ENCODE results near the gene ALOX12B. TPM values are rescaled to one million over a fixed set of nuclear protein-coding genes. Genes with fewer than 3 reads are reported as not detected.
A peak's percentile ranks its signal among the peaks of the same experiment; 100 is the strongest.

ALOX12B gene
- total and polyA plus RNA-seq, 2 of the 13 experiments (the other 11 are each of a cell fraction or from before 2014, with no cell fraction given), result 0.13 TPM; not detected in 1

DNA sequence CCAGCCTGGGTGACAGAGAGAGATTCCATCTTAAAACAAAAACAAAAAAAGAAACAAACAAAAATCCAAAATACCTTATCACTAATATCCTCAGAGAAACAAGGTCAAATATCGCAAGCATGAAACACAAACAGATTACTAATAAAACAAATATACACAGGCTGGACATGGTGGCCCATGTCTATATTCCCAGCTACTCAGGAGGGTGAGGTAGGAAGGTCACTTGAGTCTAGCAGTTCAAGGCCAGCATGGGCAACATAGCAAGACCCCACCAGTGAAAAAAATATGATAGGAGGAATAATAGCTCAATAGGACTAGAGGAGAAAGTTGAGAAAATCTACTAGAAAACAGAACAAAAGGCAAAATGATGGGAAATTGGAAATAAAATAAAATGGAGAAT lies 55.6 kb downstream of the ALOX12B start (continued):
- no peak for TF ChIP-seq SOX6 (IDR thresholded peaks at IDR 0.05)
- TF ChIP-seq SOX6 (CRISPR knock-in tag; IDR thresholded peaks at IDR 0.05), result peak; percentile 27; the same call in 1 of the 2 replicates
- 0 out of 2 replicates have a peak, but pooled peaks have one; percentile 15 for TF ChIP-seq NR2F2 (IDR thresholded peaks at IDR 0.05; ENCODE audit: borderline replicate concordance, low read depth)
- peak; percentile 63 for TF ChIP-seq FOSL2 (CRISPR knock-in tag; IDR thresholded peaks at IDR 0.05)
- TF ChIP-seq, protein P1, sequence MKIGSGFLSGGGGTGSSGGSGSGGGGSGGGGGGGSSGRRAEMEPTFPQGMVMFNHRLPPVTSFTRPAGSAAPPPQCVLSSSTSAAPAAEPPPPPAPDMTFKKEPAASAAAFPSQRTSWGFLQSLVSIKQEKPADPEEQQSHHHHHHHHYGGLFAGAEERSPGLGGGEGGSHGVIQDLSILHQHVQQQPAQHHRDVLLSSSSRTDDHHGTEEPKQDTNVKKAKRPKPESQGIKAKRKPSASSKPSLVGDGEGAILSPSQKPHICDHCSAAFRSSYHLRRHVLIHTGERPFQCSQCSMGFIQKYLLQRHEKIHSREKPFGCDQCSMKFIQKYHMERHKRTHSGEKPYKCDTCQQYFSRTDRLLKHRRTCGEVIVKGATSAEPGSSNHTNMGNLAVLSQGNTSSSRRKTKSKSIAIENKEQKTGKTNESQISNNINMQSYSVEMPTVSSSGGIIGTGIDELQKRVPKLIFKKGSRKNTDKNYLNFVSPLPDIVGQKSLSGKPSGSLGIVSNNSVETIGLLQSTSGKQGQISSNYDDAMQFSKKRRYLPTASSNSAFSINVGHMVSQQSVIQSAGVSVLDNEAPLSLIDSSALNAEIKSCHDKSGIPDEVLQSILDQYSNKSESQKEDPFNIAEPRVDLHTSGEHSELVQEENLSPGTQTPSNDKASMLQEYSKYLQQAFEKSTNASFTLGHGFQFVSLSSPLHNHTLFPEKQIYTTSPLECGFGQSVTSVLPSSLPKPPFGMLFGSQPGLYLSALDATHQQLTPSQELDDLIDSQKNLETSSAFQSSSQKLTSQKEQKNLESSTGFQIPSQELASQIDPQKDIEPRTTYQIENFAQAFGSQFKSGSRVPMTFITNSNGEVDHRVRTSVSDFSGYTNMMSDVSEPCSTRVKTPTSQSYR (CRISPR knock-in tag; IDR thresholded peaks at IDR 0.05; ENCODE audit: borderline replicate concordance), result no peak

DNA sequence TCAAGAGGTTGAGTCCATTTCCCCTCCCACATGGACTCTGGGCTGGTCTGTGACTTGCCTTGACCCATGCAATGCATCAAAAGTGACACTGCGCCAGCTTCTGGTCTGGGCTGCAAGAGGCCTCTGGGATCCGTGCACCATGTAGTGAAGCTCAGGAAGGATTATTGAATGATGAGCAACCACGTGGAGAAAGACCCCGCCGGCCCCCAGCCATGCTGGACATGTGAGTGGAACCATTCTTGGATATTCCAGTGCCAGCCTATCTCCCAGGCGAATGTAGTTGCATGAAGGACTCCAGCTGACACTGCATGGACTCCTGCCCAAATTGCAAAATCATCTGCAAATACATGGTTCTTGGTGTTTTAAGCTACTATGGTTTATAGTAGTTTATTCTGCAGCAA lies 56.3 kb downstream of the ALOX12B start:
- no peak overlapping the region for H3K4me3 ChIP-seq (replicated peaks in 1 of 3; ENCODE audit: insufficient read depth in 1 of 3, low read depth in 2 of 3, low read length in 3 of 3)
- peak overlapping the region; percentile 11; the same call in 1 of the 2 replicates for H3K4me2 ChIP-seq (ENCODE audit: low read depth, low read length)
- no peak overlapping the region for H3K27ac ChIP-seq (ENCODE audit: extremely low read length, insufficient read depth, low read length)
- H3K4me1 ChIP-seq (ENCODE audit: insufficient read depth, low read length), result peaks cover 19% of the 10 kb centered on the region
- DNase-seq (ENCODE audit: low spot score) (peak; percentile 22), ATAC-seq (peak; percentile 82), FAIRE-seq (no peak)
- H3K27me3 ChIP-seq (ENCODE audit: control insufficient read depth in 1 of 2, insufficient read depth in 2 of 2, low read length in 2 of 2), result peaks cover 1 to 18% of the 10 kb centered on the region in 2 experiments; a peak in 2 of 5 replicates
- intact Hi-C loops (cut with micrococcal nuclease; ENCODE audit: unreplicated experiment) (no loop called here), in situ Hi-C loops (cut with HindIII; ENCODE audit: extremely low pct_ligation_motif_present, low pct_unique_long_range_greater_than_20kb) (no loop called here)
- ChIA-PET POLR2A (interaction anchor here (1.9 kb wide), 1 partner anchor 25 kb away, joined by 6 read pairs; no protein-coding TSS in a partner anchor), CTCF (ENCODE audit: low intra/inter-chr PET ratio, low total read pairs) (no interaction called here)
- no peaks in the 10 kb centered on the region for H3K36me3 ChIP-seq (replicated peaks in 1 of 2; ENCODE audit: control insufficient read depth in 1 of 2, insufficient read depth in 2 of 2, low read length in 2 of 2)
- no peaks in the 10 kb centered on the region for H4K20me1 ChIP-seq (ENCODE audit: insufficient read depth, low read length)
- BruUV-seq (replicated peaks), result no TSS peak
- no peaks in the 10 kb centered on the region for H3K9me3 ChIP-seq (ENCODE audit: low read length)
- no peaks in the 10 kb centered on the region for H3K79me2 ChIP-seq (ENCODE audit: insufficient read depth, low read length)
- H2AFZ ChIP-seq (ENCODE audit: low read length), result no peak overlapping the region
- no peak overlapping the region for H3K9ac ChIP-seq (ENCODE audit: insufficient read depth, low read depth, low read length)
- 0% methylated on average over 4 of the region's 6 CpGs for WGBS (ENCODE audit: low lambda C conversion rate)
- TF ChIP-seq SCMH1 (CRISPR knock-in tag; IDR thresholded peaks at IDR 0.05; ENCODE audit: borderline replicate concordance) (no peak), NFE2L1 (CRISPR knock-in tag; IDR thresholded peaks at IDR 0.05; ENCODE audit: borderline replicate concordance) (no peak), REL (CRISPR knock-in tag; conservative IDR thresholded peaks at IDR 0.05) (no peak), RELA (CRISPR knock-in tag; IDR thresholded peaks at IDR 0.05) (no peak), MYC (CRISPR knock-in tag; IDR thresholded peaks at IDR 0.05; ENCODE audit: borderline replicate concordance) (peak; percentile 39; the same call in 1 of the 2 replicates), ZNF672 (CRISPR knock-in tag; IDR thresholded peaks at IDR 0.05) (no peak), ZNF816 (CRISPR knock-in tag; IDR thresholded peaks at IDR 0.05; ENCODE audit: borderline replicate concordance) (no peak), REXO4 (CRISPR knock-in tag; IDR thresholded peaks at IDR 0.05; ENCODE audit: borderline replicate concordance) (no peak), GABPB1 (CRISPR knock-in tag; IDR thresholded peaks at IDR 0.05) (no peak), ZNF235 (CRISPR knock-in tag; IDR thresholded peaks at IDR 0.05; ENCODE audit: borderline replicate concordance) (no peak), ZFP1 (CRISPR knock-in tag; IDR thresholded peaks at IDR 0.05) (no peak), CCDC6 (CRISPR knock-in tag; IDR thresholded peaks at IDR 0.05) (no peak), MEIS2 (CRISPR knock-in tag; IDR thresholded peaks at IDR 0.05) (peak; percentile 83), ZNF160 (CRISPR knock-in tag; IDR thresholded peaks at IDR 0.05) (no peak), ATRX (CRISPR knock-in tag; IDR thresholded peaks at IDR 0.05; ENCODE audit: borderline replicate concordance) (no peak), HNRNPH1 (optimal IDR thresholded peaks at IDR 0.05; ENCODE audit: low read depth, low read length) (no peak)
- TF ChIP-seq, protein P2, sequence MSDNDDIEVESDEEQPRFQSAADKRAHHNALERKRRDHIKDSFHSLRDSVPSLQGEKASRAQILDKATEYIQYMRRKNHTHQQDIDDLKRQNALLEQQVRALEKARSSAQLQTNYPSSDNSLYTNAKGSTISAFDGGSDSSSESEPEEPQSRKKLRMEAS (IDR thresholded peaks at IDR 0.05), result peak; percentile 43; the same call in 1 of the 2 replicates
- TF ChIP-seq, protein P3, sequence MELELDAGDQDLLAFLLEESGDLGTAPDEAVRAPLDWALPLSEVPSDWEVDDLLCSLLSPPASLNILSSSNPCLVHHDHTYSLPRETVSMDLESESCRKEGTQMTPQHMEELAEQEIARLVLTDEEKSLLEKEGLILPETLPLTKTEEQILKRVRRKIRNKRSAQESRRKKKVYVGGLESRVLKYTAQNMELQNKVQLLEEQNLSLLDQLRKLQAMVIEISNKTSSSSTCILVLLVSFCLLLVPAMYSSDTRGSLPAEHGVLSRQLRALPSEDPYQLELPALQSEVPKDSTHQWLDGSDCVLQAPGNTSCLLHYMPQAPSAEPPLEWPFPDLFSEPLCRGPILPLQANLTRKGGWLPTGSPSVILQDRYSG (CRISPR knock-in tag; IDR thresholded peaks at IDR 0.05), result no peak

Data from HepG2 (cell line).